Posterior cingulate gyrus (tissue), 11 donors: Measurements from ENCODE around the gene VPS37D.
"Not testable (repeated sequence)": the region's sequence is repeated elsewhere in the genome, so short reads cannot be mapped to it uniquely, and the experiment has no call there.

Source experiments
- DNase-seq, 10 donors: peaks; one replicate each; pipeline versions ENCODE4 v3.0.0 to v3.0.0-alpha.2; 2020 to 2021; ENCODE audit warnings: mixed read lengths in 3 of 10
- intact Hi-C: fragments of 100-400 bp; cut with DNase I; formaldehyde crosslinking; loops from one replicate; pipeline ENCODE4 v1.15.1; 2023

The VPS37D gene

GRCh38 chr7:73676062-73676461 is 8.4 kb downstream of the VPS37D start:
- DNase-seq, intact Hi-C loops: not testable (repeated sequence)

- intact Hi-C loops: no loop called here
- no peak for DNase-seq
Measured at GRCh38 chr7:73678862-73679261, 11.2 kb downstream of the VPS37D start.

GRCh38 chr7:73679709-73680108 is 12.1 kb downstream of the VPS37D start:
- no peak for DNase-seq
- intact Hi-C loops: loop anchor here (5.0 kb wide), 1 partner anchor 38 kb away; the partner anchor contains the start of gene STX1A

- intact Hi-C loops: loop anchor here (5.0 kb wide), 1 partner anchor 37 kb away; the partner anchor contains the start of gene STX1A
Measured at GRCh38 chr7:73680501-73680900, 12.9 kb downstream of the VPS37D start.

DNA sequence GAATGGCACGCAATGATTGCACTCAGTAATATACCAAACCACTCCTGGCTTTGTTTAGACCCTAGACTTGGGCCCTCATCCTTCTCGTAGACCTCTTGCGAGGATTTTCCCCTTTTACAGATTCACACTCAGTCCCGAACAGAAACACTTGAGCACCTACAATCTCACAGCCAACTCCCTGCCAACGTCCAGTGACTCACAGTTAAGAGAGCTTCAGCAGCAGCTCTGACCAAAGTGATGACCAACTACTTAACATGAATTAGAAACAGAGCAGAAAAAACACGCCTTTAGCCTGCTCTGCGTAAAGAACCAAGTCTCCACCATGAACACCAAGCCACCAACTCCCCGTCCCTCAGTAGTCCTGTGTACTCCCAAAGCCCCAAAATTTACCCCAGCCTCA is 13.4 kb downstream of the VPS37D start:
- intact Hi-C loops: loop anchor here (5.0 kb wide), 1 partner anchor 36 kb away; the partner anchor contains the start of gene STX1A
- DNase-seq: no peak

More at GRCh38 chr7:73680501-73680900, 12.9 kb downstream of the VPS37D start:
- no peak for DNase-seq

DNA sequence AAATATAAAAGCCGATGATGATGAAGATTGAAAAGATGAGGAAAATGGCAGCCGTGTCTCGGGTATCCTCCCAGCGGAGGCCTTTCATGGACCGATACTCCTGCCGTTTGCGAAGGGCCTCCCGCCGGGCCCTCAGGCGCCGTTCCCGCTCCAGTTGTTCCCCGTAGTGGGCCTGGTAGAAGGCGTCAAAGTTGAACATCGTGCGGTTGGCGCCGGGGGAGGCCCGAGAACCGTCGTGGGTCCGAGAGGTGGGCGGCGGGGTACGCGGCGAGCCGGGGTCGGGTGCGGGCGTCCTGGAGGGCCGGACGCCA is 15.1 kb downstream of the VPS37D start:
- DNase-seq: no peak
- intact Hi-C loops: loop anchor here (5.0 kb wide), 1 partner anchor 35 kb away; the partner anchor contains the start of gene STX1A

GRCh38 chr7:73683056-73683787 is 15.6 kb downstream of the VPS37D start, which contains the start of the genes BUD23 and DNAJC30:
Gene BUD23 (plus strand): TSS chr7:73683597. CDS start chr7:73683626, 29 bp downstream.
Gene DNAJC30 (minus strand): TSS chr7:73683453. CDS start chr7:73683423, 30 bp downstream.
- intact Hi-C loops: loop anchor here (5.0 kb wide), 1 partner anchor 34 kb away; the partner anchor contains the start of gene STX1A
- peak; percentile 90 to 99 (median 93) for DNase-seq

GRCh38 chr7:73683788-73684693 is 16.4 kb downstream of the VPS37D start:
- intact Hi-C loops: loop anchor here (5.0 kb wide), 1 partner anchor 33 kb away; the partner anchor contains the start of gene STX1A
- peak in 2 of 10 donors; percentile 46 to 81 for DNase-seq

DNA sequence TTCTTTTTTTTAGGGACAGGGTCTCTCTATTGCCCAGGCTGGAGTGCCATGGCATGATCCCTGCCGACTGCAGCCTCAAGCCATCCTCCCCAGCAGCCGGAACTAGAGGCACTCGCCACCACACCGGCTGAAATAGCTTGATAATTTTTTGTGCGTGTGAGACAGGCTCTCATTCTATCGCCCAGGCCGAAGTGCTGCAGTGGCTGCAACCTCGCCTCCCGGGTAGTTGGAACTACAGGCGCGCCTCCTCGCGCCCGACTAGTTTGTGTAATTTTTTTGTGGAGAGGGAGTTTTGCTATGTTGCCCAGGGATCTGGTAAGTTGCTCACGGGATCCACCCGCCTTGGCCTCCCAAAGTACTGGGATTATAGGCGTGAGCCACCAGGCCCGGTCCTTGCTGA is 17.7 kb downstream of the VPS37D start:
- intact Hi-C loops: no loop called here

DNA sequence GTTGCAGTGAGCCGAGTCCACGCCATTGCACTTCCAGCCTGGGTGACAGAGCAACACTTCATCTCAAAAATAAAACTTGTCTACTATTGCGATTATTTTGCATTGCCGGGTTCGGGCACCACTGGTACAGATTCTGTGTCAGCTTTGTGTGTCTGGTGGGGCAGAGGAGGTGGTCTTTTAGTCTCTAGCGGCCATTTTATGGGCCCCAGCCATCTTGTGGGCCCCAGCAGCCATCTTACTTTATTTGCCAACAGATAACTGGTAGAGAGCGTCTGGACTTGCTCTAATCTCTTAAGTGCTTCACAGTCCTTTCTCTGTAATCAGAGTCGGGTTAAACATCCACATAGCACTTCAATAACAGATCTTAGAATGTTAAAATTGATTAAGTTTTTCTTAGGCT is 20.7 kb downstream of the VPS37D start:
- no peak for DNase-seq
- intact Hi-C loops: no loop called here

More for the DNA sequence above, 17.7 kb downstream of the VPS37D start:
- peak in 1 of 10 donors; percentile 45 for DNase-seq

DNA sequence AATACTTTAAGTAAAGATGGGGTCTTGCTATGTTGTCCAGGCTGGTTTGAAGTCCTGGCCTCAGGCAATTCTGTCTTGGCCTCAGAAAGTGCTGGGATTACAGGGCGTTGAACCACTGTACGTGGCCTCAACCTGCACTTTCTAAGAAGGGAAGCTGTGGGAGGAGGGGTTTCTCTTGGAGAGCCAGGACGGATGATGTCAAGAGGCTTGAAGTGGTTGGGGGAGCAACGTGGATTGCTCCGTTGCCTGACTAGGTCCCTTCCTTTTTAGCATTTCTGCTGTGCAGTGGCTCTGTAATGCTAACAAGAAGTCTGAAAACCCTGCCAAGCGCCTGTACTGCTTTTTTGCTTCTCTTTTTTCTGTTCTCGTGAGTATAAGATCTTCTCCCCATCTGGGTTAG is 23.0 kb downstream of the VPS37D start:
- intact Hi-C loops: no loop called here
- DNase-seq: no peak

GRCh38 chr7:73696372-73696771 is 28.7 kb downstream of the VPS37D start:
- DNase-seq: no peak
- intact Hi-C loops: no loop called here

DNA sequence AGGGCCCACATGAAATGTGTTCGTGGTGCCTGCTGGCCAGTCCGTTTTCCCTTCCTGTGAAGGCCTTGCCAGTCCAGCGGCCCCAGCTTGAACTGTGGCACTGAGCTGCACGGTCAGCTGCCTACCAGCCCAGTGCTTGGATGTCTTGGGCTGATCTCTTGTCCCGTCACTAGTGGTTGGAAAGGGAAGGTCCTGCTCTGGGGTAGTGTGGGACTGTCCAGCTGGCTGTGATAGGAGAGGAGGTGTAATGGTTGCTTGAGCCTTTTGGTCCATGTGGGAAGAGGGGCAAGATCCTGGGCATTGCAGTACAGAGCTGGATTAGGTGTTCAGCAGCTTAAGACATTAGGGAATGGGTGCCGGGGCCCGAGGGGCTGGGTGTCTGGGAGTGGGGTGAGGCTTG is 30.8 kb downstream of the VPS37D start:
- DNase-seq: no peak
- intact Hi-C loops: no loop called here

- DNase-seq: peak in 2 of 10 donors; percentile 51 to 85
- intact Hi-C loops: no loop called here
Measured at GRCh38 chr7:73699370-73700068, 31.9 kb downstream of the VPS37D start.

DNA sequence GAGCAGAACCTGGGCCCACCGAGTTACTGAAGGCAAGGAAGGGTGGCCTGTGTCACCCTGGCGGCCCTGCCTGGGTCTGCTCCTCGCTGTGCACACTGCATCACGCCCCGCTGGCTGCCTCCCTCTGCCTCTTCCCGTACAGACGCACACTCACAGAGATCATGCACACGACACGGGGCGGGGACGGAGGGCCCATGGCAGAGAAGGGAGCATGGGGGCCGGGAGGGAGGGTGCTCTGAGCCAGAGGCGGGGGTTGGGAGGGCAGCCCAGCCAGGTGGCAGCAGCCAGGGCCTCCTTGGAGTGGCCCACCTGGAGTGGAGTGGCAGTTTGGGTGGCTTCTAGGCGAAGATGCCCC is 32.4 kb downstream of the VPS37D start:
- DNase-seq: no peak
- intact Hi-C loops: no loop called here

DNA sequence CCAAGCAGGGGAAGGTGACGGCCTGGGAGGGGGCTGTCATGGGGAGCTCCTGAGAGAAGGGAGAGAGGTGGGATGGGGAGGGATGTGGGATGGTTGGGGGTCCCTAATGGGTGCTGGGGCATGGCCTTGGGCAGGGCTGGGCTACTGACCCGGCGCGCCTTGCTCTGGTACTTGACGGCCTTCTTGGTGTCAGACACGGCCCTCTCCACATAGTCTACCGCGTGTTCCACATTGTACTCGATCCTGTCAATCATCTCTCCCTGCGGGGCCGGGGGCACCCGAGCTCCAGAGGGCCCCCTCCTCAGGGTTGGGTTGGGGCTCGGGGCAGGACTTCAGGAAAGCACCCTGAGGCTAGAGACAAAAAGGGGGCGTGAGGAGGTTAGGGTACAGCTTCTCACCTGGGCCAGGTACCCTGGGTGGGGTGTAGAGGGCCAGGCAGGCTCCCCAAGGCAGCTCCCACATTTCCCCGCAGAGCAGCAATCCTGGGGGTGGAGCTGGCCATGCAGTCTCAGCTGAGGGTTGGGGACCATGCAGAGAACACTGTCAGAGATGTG is 33.0 kb downstream of the VPS37D start:
- no peak for DNase-seq
- intact Hi-C loops: no loop called here

DNA sequence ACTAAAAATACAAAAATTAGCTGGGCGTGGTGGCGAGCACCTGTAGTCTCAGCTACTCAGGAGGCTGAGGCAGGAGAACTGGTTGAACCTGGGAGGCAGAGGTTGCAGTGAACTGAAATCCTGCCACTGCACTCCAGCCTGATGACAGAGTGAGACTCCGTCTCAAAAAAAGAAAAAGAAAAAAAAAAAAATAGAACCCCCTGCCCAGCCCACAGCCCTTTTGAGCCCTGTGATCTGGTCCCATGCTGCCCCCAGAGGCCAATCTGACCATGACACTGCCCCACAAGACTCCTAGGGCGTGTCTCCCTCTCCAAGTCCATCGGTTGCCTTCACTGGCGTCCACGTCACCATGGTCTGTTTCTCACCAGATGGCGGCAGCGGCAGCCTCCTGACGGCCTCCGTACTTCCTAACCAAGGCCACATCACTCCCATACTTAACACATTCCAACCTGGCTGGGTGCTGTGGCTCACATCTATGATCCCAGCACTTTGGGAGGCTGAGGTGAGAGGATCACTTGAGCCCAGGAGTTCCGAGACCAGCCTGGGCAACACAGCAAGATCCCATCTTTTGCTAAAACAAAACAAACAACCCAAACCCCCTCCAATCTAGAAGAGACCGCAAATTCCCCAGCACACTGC is 33.8 kb downstream of the VPS37D start:
- intact Hi-C loops: no loop called here
- peak in 7 of 10 donors; percentile 59 to 94 (median 72) for DNase-seq

DNA sequence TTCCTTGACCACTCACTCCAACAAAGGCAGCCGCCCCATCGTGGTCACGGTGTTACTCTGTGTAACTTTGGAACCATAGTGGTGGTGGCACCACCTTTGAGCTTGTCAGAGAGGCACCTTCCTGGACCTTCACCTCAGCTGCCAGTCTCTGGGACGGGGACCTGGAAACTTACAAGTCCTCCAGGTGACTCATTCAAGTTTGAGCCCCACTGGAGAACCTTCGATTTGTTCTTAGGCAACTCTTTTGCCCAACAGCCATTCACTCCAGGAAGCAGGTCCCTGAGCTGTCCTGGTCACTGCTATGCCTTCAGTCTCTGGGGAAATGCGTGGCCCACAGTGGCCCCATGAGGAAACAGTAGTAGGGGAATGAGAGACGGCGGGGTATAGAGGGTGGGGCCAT is 34.6 kb downstream of the VPS37D start:
- DNase-seq: no peak
- intact Hi-C loops: no loop called here

DNA sequence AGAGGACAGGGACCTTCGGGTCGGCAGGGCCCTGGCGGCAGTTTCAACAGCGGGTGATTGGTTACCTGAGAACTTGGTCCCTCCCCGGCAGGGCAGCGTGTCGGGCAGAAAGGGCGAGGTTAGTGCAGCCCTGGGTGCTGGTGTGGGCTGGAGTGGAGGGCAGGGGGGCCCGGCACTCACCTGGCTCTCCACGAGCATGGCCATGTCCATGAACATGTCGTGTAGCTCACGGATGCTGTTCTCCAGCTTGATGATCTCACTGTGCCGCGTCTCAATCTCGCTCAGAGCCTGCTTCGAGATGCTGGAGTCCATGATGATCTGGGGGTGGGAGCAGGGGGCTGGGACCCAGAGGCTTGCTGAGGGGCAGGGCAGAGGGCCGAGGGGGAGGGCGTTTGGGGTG is 35.0 kb downstream of the VPS37D start:
- no peak for DNase-seq
- intact Hi-C loops: no loop called here

GRCh38 chr7:73703225-73703624 is 35.6 kb downstream of the VPS37D start:
- DNase-seq: no peak
- intact Hi-C loops: no loop called here
